VCaP (cell line): ENCODE measurements around the gene CALN1.

ENCODE experiments used
- H3K27ac ChIP-seq: fragments of 450-650 bp; 2 replicates; pipeline ENCODE4 v1.5.1; 2017
- TF ChIP-seq, protein P1 (sequence below): fragments of 450-650 bp; conservative IDR thresholded peaks from 2 replicates; pipeline ENCODE4 v1.5.1; 2017; ENCODE audit warnings: mild to moderate bottlenecking, moderate library complexity

Gene CALN1

DNA sequence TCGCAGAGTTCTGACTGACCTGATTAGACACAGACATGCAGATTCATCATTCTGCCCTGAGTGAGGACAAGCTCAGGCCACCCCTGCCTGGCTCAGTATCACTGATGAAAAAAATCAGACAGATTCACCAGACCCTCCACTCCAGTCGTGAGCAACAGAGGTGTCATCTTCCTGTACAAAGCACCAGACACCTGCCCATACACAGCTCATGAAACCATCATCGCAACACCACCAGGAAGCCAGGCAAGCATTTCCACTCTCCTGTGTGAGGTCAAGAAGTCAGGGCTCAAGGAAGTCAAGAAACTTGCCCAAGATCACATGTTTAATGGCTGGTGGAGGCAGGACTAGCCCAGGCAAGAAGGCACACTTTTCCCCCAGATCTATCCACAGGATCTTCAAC is 163.0 kb downstream of the CALN1 start:
- TF ChIP-seq, protein P1, sequence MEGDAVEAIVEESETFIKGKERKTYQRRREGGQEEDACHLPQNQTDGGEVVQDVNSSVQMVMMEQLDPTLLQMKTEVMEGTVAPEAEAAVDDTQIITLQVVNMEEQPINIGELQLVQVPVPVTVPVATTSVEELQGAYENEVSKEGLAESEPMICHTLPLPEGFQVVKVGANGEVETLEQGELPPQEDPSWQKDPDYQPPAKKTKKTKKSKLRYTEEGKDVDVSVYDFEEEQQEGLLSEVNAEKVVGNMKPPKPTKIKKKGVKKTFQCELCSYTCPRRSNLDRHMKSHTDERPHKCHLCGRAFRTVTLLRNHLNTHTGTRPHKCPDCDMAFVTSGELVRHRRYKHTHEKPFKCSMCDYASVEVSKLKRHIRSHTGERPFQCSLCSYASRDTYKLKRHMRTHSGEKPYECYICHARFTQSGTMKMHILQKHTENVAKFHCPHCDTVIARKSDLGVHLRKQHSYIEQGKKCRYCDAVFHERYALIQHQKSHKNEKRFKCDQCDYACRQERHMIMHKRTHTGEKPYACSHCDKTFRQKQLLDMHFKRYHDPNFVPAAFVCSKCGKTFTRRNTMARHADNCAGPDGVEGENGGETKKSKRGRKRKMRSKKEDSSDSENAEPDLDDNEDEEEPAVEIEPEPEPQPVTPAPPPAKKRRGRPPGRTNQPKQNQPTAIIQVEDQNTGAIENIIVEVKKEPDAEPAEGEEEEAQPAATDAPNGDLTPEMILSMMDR = no peak
- H3K27ac ChIP-seq = no peak overlapping the region

- TF ChIP-seq, protein P1 = no peak
- no peak overlapping the region for H3K27ac ChIP-seq
These were observed 167.2 kb downstream of the CALN1 start for GRCh38 chr7:72244826-72245398.

- H3K27ac ChIP-seq = no peak overlapping the region
- TF ChIP-seq, protein P1 = no peak
These were observed 168.8 kb downstream of the CALN1 start for GRCh38 chr7:72243329-72243728.

GRCh38 chr7:72235351-72235750 is 176.8 kb downstream of the CALN1 start:
- no peak overlapping the region for H3K27ac ChIP-seq
- TF ChIP-seq, protein P1 = no peak

- TF ChIP-seq, protein P1 = no peak
- H3K27ac ChIP-seq = no peak overlapping the region
These were observed 178.1 kb downstream of the CALN1 start for GRCh38 chr7:72234086-72234485.

DNA sequence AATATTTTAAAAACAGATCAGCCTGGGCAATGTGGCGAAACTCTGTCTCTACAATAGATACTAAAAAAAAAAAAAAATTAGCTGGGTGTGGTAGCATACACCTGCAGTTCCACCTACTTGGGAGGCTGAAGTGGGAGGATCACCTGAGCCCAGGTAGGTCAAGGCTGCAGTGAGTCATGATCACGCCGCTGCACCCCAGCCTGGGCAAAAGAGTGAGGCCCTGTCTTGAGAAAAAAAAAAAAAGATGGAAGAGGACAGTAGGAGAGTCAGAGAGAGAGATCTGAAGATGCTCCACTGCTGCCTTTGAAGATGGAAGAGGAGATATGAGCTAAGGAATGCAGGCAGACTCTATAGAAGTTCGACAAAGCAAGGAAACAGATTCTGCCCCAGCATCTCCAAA is 181.9 kb downstream of the CALN1 start:
- TF ChIP-seq, protein P1 = no peak
- H3K27ac ChIP-seq = no peak overlapping the region

- H3K27ac ChIP-seq = no peak overlapping the region
- TF ChIP-seq, protein P1 = no peak
These were observed 188.8 kb downstream of the CALN1 start for GRCh38 chr7:72223351-72223750.
